IMR-90 (cell line): ENCODE data around the gene RSRC2. TPM values are rescaled to one million over a fixed set of nuclear protein-coding genes. Genes with fewer than 3 reads are reported as not detected.
A peak's percentile ranks its signal among the peaks of the same experiment; 100 is the strongest.

Experiments
- ATAC-seq: fragments of 200-7000 bp; cut with Tn5 transposase; 2 replicates; pipeline ENCODE4 v1.9.1; 2020; ENCODE audit warnings: low read depth, mild to moderate bottlenecking, moderate library complexity
- BruUV-seq: library from RNA; stranded (reverse); fragments of 400-500 nt; replicated peaks from 2 replicates; lab custom pipeline; 2021; lab: Mats Ljungman, UMichigan
- CTCF ChIA-PET: fragments of 300-600 bp; formaldehyde crosslinking; extraction: SDS; loops from one replicate; lab custom pipeline; 2021; ENCODE audit warnings: antibody characterized with exemption; lab: Yijun Ruan, JAX
- POLR2A ChIA-PET: fragments of 300-600 bp; sonication (Branson Sonifier 250); formaldehyde crosslinking; loops from one replicate; lab custom pipeline; 2022; ENCODE audit warnings: antibody characterized with exemption; ENCODE audit not compliant: unreplicated experiment; lab: Charles Lee
- DNase-seq: peaks from one replicate; pipeline ENCODE4 v3.0.0; 2013
- H2AFZ ChIP-seq: replicated peaks from 2 replicates; pipeline ENCODE3; 2013; ENCODE audit warnings: low read length, mild to moderate bottlenecking; ENCODE audit not compliant: poor library complexity
- H2AK5ac ChIP-seq: 2 replicates; pipeline ENCODE4 v1.6.1; 2013; ENCODE audit warnings: low read depth, low read length, inconsistent platforms
- H2AK9ac ChIP-seq: replicated peaks from 2 replicates; pipeline ENCODE3; 2013; ENCODE audit warnings: mild to moderate bottlenecking, low read depth, low read length, moderate library complexity; ENCODE audit not compliant: poor library complexity
- H2BK120ac ChIP-seq: 2 replicates; pipeline ENCODE4 v1.6.1; 2013; ENCODE audit warnings: low read depth, low read length, inconsistent platforms
- H2BK15ac ChIP-seq: 3 replicates; pipeline ENCODE4 v1.6.1; 2013; ENCODE audit warnings: low read depth, low read length, inconsistent platforms
- H2BK20ac ChIP-seq: 2 replicates; pipeline ENCODE4 v1.6.1; 2013; ENCODE audit warnings: low read depth, mild to moderate bottlenecking, inconsistent platforms, low read length, moderate library complexity
- H2BK5ac ChIP-seq: 2 replicates; pipeline ENCODE4 v1.6.1; 2013; ENCODE audit warnings: mild to moderate bottlenecking, low read depth, low read length, inconsistent platforms; ENCODE audit not compliant: poor library complexity, severe bottlenecking
- H3K14ac ChIP-seq: replicated peaks from 2 replicates; pipeline ENCODE4 v1.6.1; 2013; ENCODE audit warnings: low read depth, low read length, inconsistent platforms
- H3K18ac ChIP-seq: 2 replicates; pipeline ENCODE4 v1.6.1; 2013; ENCODE audit warnings: low read depth, low read length, control low read depth
- H3K23ac ChIP-seq: 2 replicates; pipeline ENCODE4 v1.6.1; 2013; ENCODE audit warnings: low read depth, low read length, inconsistent platforms
- H3K27ac ChIP-seq: 2 replicates; pipeline ENCODE4 v1.5.1; 2013; ENCODE audit warnings: mild to moderate bottlenecking, control low read depth, low read length; ENCODE audit not compliant: insufficient read depth
- H3K27me3 ChIP-seq: 2 replicates; pipeline ENCODE4 v1.6.1; 2013; ENCODE audit warnings: low read length; ENCODE audit not compliant: control insufficient read depth, insufficient read depth
- H3K36me3 ChIP-seq: 2 replicates; pipeline ENCODE4 v1.6.1; 2013; ENCODE audit warnings: low read length, mixed read lengths; ENCODE audit not compliant: control insufficient read depth, insufficient read depth
- H3K4ac ChIP-seq: 2 replicates; pipeline ENCODE4 v1.6.1; 2013; ENCODE audit warnings: low read depth, low read length, inconsistent platforms
- H3K4me1 ChIP-seq: 2 replicates; pipeline ENCODE4 v1.6.1; 2013; ENCODE audit warnings: low read length, mixed read lengths; ENCODE audit not compliant: control insufficient read depth, insufficient read depth
- H3K4me2 ChIP-seq: 2 replicates; pipeline ENCODE4 v1.6.1; 2013; ENCODE audit warnings: low read depth, mild to moderate bottlenecking, control low read depth, low read length, moderate library complexity
- H3K4me3 ChIP-seq: 2 replicates; pipeline ENCODE4 v1.5.1; 2013; ENCODE audit warnings: low read depth, mild to moderate bottlenecking, control low read depth, low read length, moderate library complexity; ENCODE audit not compliant: insufficient read depth
- H3K56ac ChIP-seq: 2 replicates; pipeline ENCODE4 v1.6.1; 2013; ENCODE audit warnings: low read length, inconsistent platforms; ENCODE audit not compliant: insufficient read depth; ENCODE audit errors: extremely low read depth
- H3K79me1 ChIP-seq, 2 experiments: 2 replicates each; pipeline ENCODE4 v1.6.1; 2013; ENCODE audit warnings: low read length in 2 of 2, inconsistent platforms in 1 of 2, low read depth in 1 of 2
- H3K9ac ChIP-seq: 2 replicates; pipeline ENCODE4 v1.6.1; 2013; ENCODE audit warnings: low read depth, low read length, control low read depth
- H3K9me1 ChIP-seq: 2 replicates; pipeline ENCODE4 v1.6.1; 2013; ENCODE audit warnings: low read length, inconsistent platforms; ENCODE audit not compliant: insufficient read depth
- H3K9me3 ChIP-seq: 2 replicates; pipeline ENCODE4 v1.6.1; 2013; ENCODE audit warnings: low read length; ENCODE audit not compliant: control insufficient read depth, insufficient read depth
- H4K20me1 ChIP-seq: 2 replicates; pipeline ENCODE4 v1.6.1; 2013; ENCODE audit warnings: low read length, inconsistent platforms; ENCODE audit not compliant: insufficient read depth
- H4K5ac ChIP-seq: 2 replicates; pipeline ENCODE4 v1.6.1; 2013; ENCODE audit warnings: mild to moderate bottlenecking, low read depth, low read length, control low read depth
- H4K8ac ChIP-seq, 2 experiments: 2 replicates each; pipeline ENCODE4 v1.6.1; 2013; ENCODE audit warnings: low read depth in 2 of 2, low read length in 2 of 2, control low read depth in 1 of 2, inconsistent platforms in 1 of 2
- H4K91ac ChIP-seq: 2 replicates; pipeline ENCODE4 v1.6.1; 2013; ENCODE audit warnings: low read depth, low read length, inconsistent platforms; ENCODE audit not compliant: insufficient read depth
- CEBPB ChIP-seq: IDR thresholded peaks from 2 replicates; pipeline ENCODE4 v1.6.1; 2012; ENCODE audit warnings: low read depth, low read length, improper control_type of control experiment
- MAFK ChIP-seq: IDR thresholded peaks from 2 replicates; pipeline ENCODE4 v1.6.1; 2012; ENCODE audit warnings: low read depth, low read length, improper control_type of control experiment
- MXI1 ChIP-seq: IDR thresholded peaks from 2 replicates; pipeline ENCODE4 v1.6.1; 2012; ENCODE audit warnings: low read depth, mild to moderate bottlenecking, low read length, moderate library complexity, borderline replicate concordance
- NFE2L2 ChIP-seq: fragments of 150-350 bp; IDR thresholded peaks from 2 replicates; pipeline ENCODE4 v1.6.1; 2016; ENCODE audit warnings: low read depth, mild to moderate bottlenecking, low read length
- RCOR1 ChIP-seq: IDR thresholded peaks from 2 replicates; pipeline ENCODE4 v1.6.1; 2012; ENCODE audit warnings: mild to moderate bottlenecking, low read length, improper control_type of control experiment; ENCODE audit not compliant: insufficient replicate concordance
- RFX5 ChIP-seq: IDR thresholded peaks from 2 replicates; pipeline ENCODE4 v1.8.0; 2012; ENCODE audit warnings: low read depth, mild to moderate bottlenecking, low read length, moderate library complexity
- SMC3 ChIP-seq: fragments of 150-350 bp; IDR thresholded peaks from 2 replicates; pipeline ENCODE4 v1.6.1; 2016; ENCODE audit warnings: low read depth, mild to moderate bottlenecking, antibody characterized with exemption, low read length, moderate library complexity
- WGBS, 2 experiments: methylation state at CpG; one replicate each; pipeline versions ENCODE4 v1.1.5 to v1.1.7; 2013; ENCODE audit warnings: missing lambda C conversion rate in 2 of 2; ENCODE audit not compliant: insufficient read length in 1 of 2; ENCODE audit errors: extremely low coverage in 2 of 2; 5-methylcytosine and 5-hydroxymethylcytosine counted together
- dilution Hi-C: fragments of 300-500 bp; cut with HindIII; formaldehyde crosslinking; loops from one replicate; pipeline ENCODE4 v1.14.3; 2018; ENCODE audit warnings: low sequenced_read_pairs; ENCODE audit not compliant: unreplicated experiment
- in situ Hi-C: fragments of 300-500 bp; cut with MboI; formaldehyde crosslinking; loops from 3 replicates; pipeline ENCODE4 v1.14.3; 2019; ENCODE audit warnings: low sequenced_read_pairs, inconsistent platforms, mixed read lengths
- intact Hi-C: fragments of 100-400 bp; cut with micrococcal nuclease; formaldehyde crosslinking; loops from 2 replicates; pipeline ENCODE4 v1.10.0; 2022
- polyA plus RNA-seq, 3 experiments: library from polyadenylated mRNA; depleted of rRNA; stranded (reverse); fragments of >200 nt; gene quantifications; 2 replicates each; pipeline ENCODE4 v1.2.3, GENCODE V29; 2012; ENCODE audit warnings: low replicate concordance in 1 of 3
- total RNA-seq: library from RNA; depleted of rRNA; stranded (reverse); fragments of >200 nt; gene quantifications from 2 replicates; pipeline ENCODE4 v1.2.3, GENCODE V29; 2012

RSRC2 gene
- total and polyA plus RNA-seq, 2 of the 4 experiments (the other 2 are of a cell fraction), result 18.6 to 31.5 TPM

DNA sequence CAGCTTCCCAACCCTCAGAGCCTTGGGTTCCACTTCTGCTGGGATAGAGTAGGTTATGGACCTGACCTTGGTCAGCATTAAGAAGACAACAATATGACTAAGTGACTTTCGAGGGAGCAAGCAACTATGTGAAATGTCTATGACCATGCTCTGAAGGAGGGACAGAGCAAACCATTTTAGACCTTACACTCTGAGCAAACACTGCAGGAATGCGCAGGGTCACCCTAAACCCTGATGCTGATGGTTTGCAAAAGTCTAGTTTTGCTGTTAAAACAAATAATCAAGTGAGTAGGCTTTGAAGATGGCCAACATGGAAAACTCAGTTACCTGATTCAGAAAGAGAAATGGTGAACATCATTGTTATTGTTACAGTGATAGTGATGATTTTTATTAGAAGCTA lies 34.7 kb downstream of the RSRC2 start:
- CTCF ChIA-PET, result interaction anchor here (0.7 kb wide), 1 partner anchor 123 kb away, joined by 3 read pairs; no protein-coding TSS in a partner anchor
- Histone ChIP-seq H3K4me1 (peaks cover 4% of the 10 kb centered on the region), H4K20me1 (peaks cover 19% of the 10 kb centered on the region), H2AFZ (no peak overlapping the region), H4K8ac (no peak overlapping the region), H3K9ac (no peak overlapping the region), H3K4me2 (no peak overlapping the region), H2BK20ac (no peak overlapping the region), H2AK9ac (no peak overlapping the region), H3K79me1 (peaks cover 26 to 51% of the 10 kb centered on the region in 2 experiments), H4K91ac (no peak overlapping the region), H3K9me1 (no peaks in the 10 kb centered on the region; the same call in none of the 2 replicates), H3K36me3 (peaks cover 35% of the 10 kb centered on the region), H3K14ac (no peak overlapping the region), H3K4me3 (no peak overlapping the region), H3K27ac (no peak overlapping the region), H4K5ac (no peak overlapping the region), H3K56ac (no peak overlapping the region), H2BK120ac (no peak overlapping the region), H3K27me3 (no peaks in the 10 kb centered on the region), H3K18ac (no peak overlapping the region), H2BK5ac (no peak overlapping the region), H2BK15ac (no peak overlapping the region), H3K9me3 (no peaks in the 10 kb centered on the region), H3K23ac (no peak overlapping the region), H3K4ac (no peak overlapping the region), H2AK5ac (no peak overlapping the region)
- peak; percentile 70 for DNase-seq
- POLR2A ChIA-PET, result interaction anchor here (1.0 kb wide), 1 partner anchor 53 kb away, joined by 4 read pairs; no protein-coding TSS in a partner anchor
- BruUV-seq, result no TSS peak
- dilution Hi-C loops (no loop called here), intact Hi-C loops (no loop called here), in situ Hi-C loops (no loop called here)
- ATAC-seq, result peak; percentile 94
- WGBS, 2 experiments, result 40% methylated on average over 1 of the region's 2 CpGs; no CpG with 5 or more reads in 1 of the 2 experiments
- no peak for TF ChIP-seq RFX5
- TF ChIP-seq SMC3, result no peak
- peak; percentile 16; the same call in 1 of the 2 replicates for TF ChIP-seq NFE2L2
- TF ChIP-seq RCOR1, result peak; percentile 18
- TF ChIP-seq MAFK, result peak; percentile 16; the same call in 1 of the 2 replicates
- no peak for TF ChIP-seq MXI1
- TF ChIP-seq CEBPB, result 0 out of 2 replicates have a peak, but pooled peaks have one; percentile 26
